Fibroblast of lung (primary cell): ENCODE results near the gene APBB2. TPM values are rescaled to one million over a fixed set of nuclear protein-coding genes. Genes with fewer than 3 reads are reported as not detected.

Experiments used
- DNase-seq, 2 donors: peaks; one replicate each; pipeline versions ENCODE4 v3.0.0 to v3.0.0-alpha.2; 2010; ENCODE audit warnings: low read depth in 2 of 2
- H2AFZ ChIP-seq: 2 replicates; pipeline ENCODE4 v1.5.1; 2012; ENCODE audit warnings: low read length, control low read depth, inconsistent platforms
- H3K27ac ChIP-seq: 2 replicates; pipeline ENCODE4 v1.5.1; 2011; ENCODE audit warnings: low read length, control low read depth; ENCODE audit not compliant: insufficient read depth
- H3K27me3 ChIP-seq: 2 replicates; pipeline ENCODE4 v1.5.1; 2011; ENCODE audit warnings: mild to moderate bottlenecking, low read length; ENCODE audit not compliant: control insufficient read depth, insufficient read depth
- H3K36me3 ChIP-seq: 2 replicates; pipeline ENCODE4 v1.5.1; 2011; ENCODE audit warnings: low read length; ENCODE audit not compliant: control insufficient read depth, insufficient read depth
- H3K4me1 ChIP-seq: 2 replicates; pipeline ENCODE4 v1.5.1; 2011; ENCODE audit warnings: low read length; ENCODE audit not compliant: control insufficient read depth, insufficient read depth; ENCODE audit errors: extremely low read depth
- H3K4me2 ChIP-seq: 2 replicates; pipeline ENCODE4 v1.5.1; 2011; ENCODE audit warnings: low read length, control low read depth; ENCODE audit not compliant: insufficient read depth; ENCODE audit errors: extremely low read depth
- H3K4me3 ChIP-seq, 4 experiments: fragments of 200-600 bp in 1 of 4; sonication (generic) in 1 of 4; replicated peaks in 1 of 4; 2 replicates each; pipeline ENCODE4 v1.5.1; 2011 to 2016; ENCODE audit warnings: low read length in 4 of 4, low read depth in 3 of 4, mild to moderate bottlenecking in 3 of 4, control low read depth in 2 of 4, inconsistent platforms in 1 of 4, mixed read lengths in 1 of 4; ENCODE audit not compliant: insufficient read depth in 1 of 4; ENCODE audit errors: control extremely low read depth in 1 of 4
- H3K79me2 ChIP-seq: 2 replicates; pipeline ENCODE4 v1.5.1; 2012; ENCODE audit warnings: mild to moderate bottlenecking, low read length, inconsistent platforms; ENCODE audit not compliant: control insufficient read depth, insufficient read depth
- H3K9ac ChIP-seq: 2 replicates; pipeline ENCODE4 v1.5.1; 2011; ENCODE audit warnings: mild to moderate bottlenecking, low read length, control low read depth; ENCODE audit not compliant: insufficient read depth
- H3K9me3 ChIP-seq: 2 replicates; pipeline ENCODE4 v1.5.1; 2012; ENCODE audit warnings: low read depth, low read length; ENCODE audit not compliant: control insufficient read depth, insufficient read depth
- H4K20me1 ChIP-seq: 2 replicates; pipeline ENCODE4 v1.5.1; 2011; ENCODE audit warnings: low read length; ENCODE audit not compliant: control insufficient read depth, insufficient read depth; ENCODE audit errors: extremely low read depth
- EZH2 ChIP-seq: IDR thresholded peaks from 2 replicates; pipeline ENCODE4 v1.5.1; 2012; ENCODE audit warnings: low read length, control low read depth, mild to moderate bottlenecking; ENCODE audit errors: missing control alignments
- polyA plus RNA-seq, 2 donors: library from polyadenylated mRNA; depleted of rRNA in 1 of 2; stranded (reverse) in 1 of 2; unstranded in 1 of 2; fragments of >200 nt; gene quantifications; 2 replicates each; pipeline ENCODE4 v1.2.1, GENCODE V29; 2011 to 2012; ENCODE audit warnings: missing spikeins in 1 of 2
- total RNA-seq: library from RNA; depleted of rRNA; stranded (reverse); fragments of >200 nt; gene quantifications from 2 replicates; pipeline ENCODE4 v1.2.1, GENCODE V29; 2014
- TF ChIP-seq, protein P1 (sequence below), 2 donors: IDR thresholded peaks in 1 of 2; conservative IDR thresholded peaks in 1 of 2; 1 replicate in 1 of 2; 2 replicates in 1 of 2; pipeline ENCODE4 v1.5.1; 2011 to 2012; ENCODE audit warnings: low read length in 2 of 2, control low read depth in 1 of 2, inconsistent platforms in 1 of 2, low read depth in 1 of 2, mild to moderate bottlenecking in 1 of 2

APBB2 gene
- total and polyA plus RNA-seq, 2 donors (not counting 1 experiment from before 2014, with no cell fraction given): 25.1 to 29.8 TPM

DNA sequence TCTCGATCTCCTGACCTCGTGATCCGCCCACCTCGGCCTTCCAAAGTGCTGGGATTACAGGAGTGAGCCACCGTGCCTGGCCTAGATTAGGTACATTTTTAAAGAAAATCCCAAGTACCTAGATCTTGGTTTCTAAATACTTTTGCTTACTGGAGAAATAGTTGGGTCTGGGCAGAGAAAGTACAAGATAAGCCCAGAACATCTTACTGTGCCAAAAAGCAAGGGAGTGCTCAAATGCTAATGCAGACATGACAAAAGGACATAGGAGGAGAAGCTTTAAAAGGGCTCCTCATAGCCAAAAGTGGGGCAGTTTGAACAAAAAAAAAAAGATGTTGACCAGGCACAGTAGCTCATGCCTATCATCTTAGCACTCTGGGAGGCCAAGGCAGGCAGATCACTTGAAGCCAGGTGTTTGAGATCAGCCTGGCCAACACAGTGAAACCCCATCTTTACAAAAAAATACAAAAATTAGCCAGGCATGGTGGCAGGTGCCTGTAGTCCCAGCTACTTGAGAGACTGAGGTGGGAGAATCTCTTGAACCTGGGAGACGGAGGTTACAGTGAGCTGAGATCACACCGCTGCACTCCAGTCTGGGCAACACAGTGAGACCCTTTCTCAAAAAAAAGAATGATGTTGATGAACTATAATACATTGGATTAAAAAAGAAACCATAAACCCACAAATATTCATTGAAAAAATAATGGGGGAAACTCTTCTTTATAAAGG lies 107.5 kb downstream of the APBB2 start:
- TF ChIP-seq EZH2: no peak
- TF ChIP-seq, protein P1, sequence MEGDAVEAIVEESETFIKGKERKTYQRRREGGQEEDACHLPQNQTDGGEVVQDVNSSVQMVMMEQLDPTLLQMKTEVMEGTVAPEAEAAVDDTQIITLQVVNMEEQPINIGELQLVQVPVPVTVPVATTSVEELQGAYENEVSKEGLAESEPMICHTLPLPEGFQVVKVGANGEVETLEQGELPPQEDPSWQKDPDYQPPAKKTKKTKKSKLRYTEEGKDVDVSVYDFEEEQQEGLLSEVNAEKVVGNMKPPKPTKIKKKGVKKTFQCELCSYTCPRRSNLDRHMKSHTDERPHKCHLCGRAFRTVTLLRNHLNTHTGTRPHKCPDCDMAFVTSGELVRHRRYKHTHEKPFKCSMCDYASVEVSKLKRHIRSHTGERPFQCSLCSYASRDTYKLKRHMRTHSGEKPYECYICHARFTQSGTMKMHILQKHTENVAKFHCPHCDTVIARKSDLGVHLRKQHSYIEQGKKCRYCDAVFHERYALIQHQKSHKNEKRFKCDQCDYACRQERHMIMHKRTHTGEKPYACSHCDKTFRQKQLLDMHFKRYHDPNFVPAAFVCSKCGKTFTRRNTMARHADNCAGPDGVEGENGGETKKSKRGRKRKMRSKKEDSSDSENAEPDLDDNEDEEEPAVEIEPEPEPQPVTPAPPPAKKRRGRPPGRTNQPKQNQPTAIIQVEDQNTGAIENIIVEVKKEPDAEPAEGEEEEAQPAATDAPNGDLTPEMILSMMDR (conservative IDR thresholded peaks at IDR 0.05 in 1 of 2, IDR thresholded peaks at IDR 0.05 in 1 of 2; ENCODE audit: low read depth in 1 of 2, low read length in 2 of 2): no peak
- Histone ChIP-seq H4K20me1 (no peaks in the 10 kb centered on the region), H3K36me3 (no peaks in the 10 kb centered on the region), H3K27me3 (no peaks in the 10 kb centered on the region), H3K79me2 (no peaks in the 10 kb centered on the region), H3K9me3 (no peaks in the 10 kb centered on the region), H3K27ac (no peak overlapping the region), H3K9ac (no peak overlapping the region), H3K4me3 (no peak overlapping the region), H3K4me2 (no peak overlapping the region), H2AFZ (no peak overlapping the region), H3K4me1 (no peaks in the 10 kb centered on the region)
- DNase-seq: no peak

DNA sequence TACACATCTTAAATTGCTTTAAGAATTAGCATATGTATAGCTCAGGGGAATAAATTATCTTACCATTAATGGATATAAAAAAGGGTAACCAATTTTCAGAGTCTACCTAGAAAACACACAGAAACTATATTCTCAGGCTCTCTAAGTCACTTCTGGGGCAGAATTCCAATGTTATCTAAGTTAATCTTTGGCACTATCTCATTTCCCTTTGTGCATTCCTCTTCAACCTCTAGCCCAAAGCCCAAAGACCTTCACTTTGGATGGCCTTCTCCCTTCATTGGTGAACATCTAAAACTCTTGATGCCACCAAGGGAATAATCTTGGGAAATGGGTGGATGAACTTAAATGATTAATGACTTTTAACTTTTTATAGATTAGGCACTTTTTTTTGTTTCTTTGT lies 108.3 kb downstream of the APBB2 start:
- H3K9ac ChIP-seq: no peak overlapping the region
- no peaks in the 10 kb centered on the region for H3K79me2 ChIP-seq
- DNase-seq: peak in 1 of 2 donors; percentile 49

DNA sequence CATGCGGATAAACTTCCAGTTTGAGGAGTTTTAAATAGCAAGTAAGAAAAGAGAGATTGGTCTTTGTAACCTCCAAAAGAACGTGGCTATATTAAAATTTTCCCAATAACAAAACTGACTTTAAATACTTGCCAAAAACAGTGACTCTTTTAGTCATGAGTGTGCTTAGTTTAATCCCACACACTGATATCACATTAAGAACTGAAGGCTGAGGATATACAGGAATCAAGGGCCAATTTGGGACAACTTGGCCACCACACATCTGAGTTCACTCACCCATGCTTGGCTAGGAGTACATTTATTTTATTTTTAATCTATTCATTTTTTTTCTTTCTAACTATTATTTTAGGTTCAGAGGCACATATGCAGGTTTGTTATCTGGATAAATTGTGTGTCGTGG lies 110.2 kb downstream of the APBB2 start:
- H3K9ac ChIP-seq: no peak overlapping the region
- H3K4me2 ChIP-seq: no peak overlapping the region
- no peak overlapping the region for H3K4me3 ChIP-seq
- no peak overlapping the region for H2AFZ ChIP-seq
- H3K27me3 ChIP-seq: no peaks in the 10 kb centered on the region
- H3K9me3 ChIP-seq: no peaks in the 10 kb centered on the region
- no peak for TF ChIP-seq EZH2
- TF ChIP-seq, protein P1 (conservative IDR thresholded peaks at IDR 0.05 in 1 of 2, IDR thresholded peaks at IDR 0.05 in 1 of 2; ENCODE audit: low read depth in 1 of 2, low read length in 2 of 2): no peak
- no peak overlapping the region for H3K27ac ChIP-seq
- no peaks in the 10 kb centered on the region for H3K79me2 ChIP-seq
- peak in 1 of 2 donors; percentile 18 for DNase-seq
- H4K20me1 ChIP-seq: no peaks in the 10 kb centered on the region
- H3K4me1 ChIP-seq: no peaks in the 10 kb centered on the region
- no peaks in the 10 kb centered on the region for H3K36me3 ChIP-seq

More for the DNA sequence above, 108.3 kb downstream of the APBB2 start:
- H3K36me3 ChIP-seq: no peaks in the 10 kb centered on the region
- H3K4me1 ChIP-seq: no peaks in the 10 kb centered on the region
- H3K27me3 ChIP-seq: no peaks in the 10 kb centered on the region
- no peak for TF ChIP-seq EZH2
- TF ChIP-seq, protein P1 (conservative IDR thresholded peaks at IDR 0.05 in 1 of 2, IDR thresholded peaks at IDR 0.05 in 1 of 2; ENCODE audit: low read depth in 1 of 2, low read length in 2 of 2): no peak
- H3K9me3 ChIP-seq: no peaks in the 10 kb centered on the region
- H3K27ac ChIP-seq: no peak overlapping the region
- no peaks in the 10 kb centered on the region for H4K20me1 ChIP-seq
- no peak overlapping the region for H2AFZ ChIP-seq
- H3K4me3 ChIP-seq: no peak overlapping the region
- H3K4me2 ChIP-seq: no peak overlapping the region
